PC-9 (cell line): ENCODE data around the gene XPC. TPM values are rescaled to one million over a fixed set of nuclear protein-coding genes. Genes with fewer than 3 reads are reported as not detected.

Experiments
- BruUV-seq: library from RNA; stranded (reverse); fragments of 400-500 nt; replicated peaks from 2 replicates; lab custom pipeline; 2021; lab: Mats Ljungman, UMichigan
- CTCF ChIA-PET: fragments of 300-600 bp; sonication (Branson Sonifier 250); formaldehyde crosslinking; loops from one replicate; lab custom pipeline; 2022; ENCODE audit warnings: antibody characterized with exemption; lab: Charles Lee
- POLR2A ChIA-PET: fragments of 300-600 bp; sonication (Branson Sonifier 250); formaldehyde crosslinking; loops from one replicate; lab custom pipeline; 2022; ENCODE audit warnings: antibody characterized with exemption; ENCODE audit not compliant: unreplicated experiment; lab: Charles Lee
- DNase-seq, 2 experiments: peaks; one replicate each; pipeline versions ENCODE4 v3.0.0 to v3.0.0-alpha.2; 2015 to 2022; ENCODE audit warnings: mixed read lengths in 1 of 2
- H2AFZ ChIP-seq: fragments of 200-600 bp; sonication (generic); 2 replicates; pipeline ENCODE4 v1.8.1; 2017; ENCODE audit warnings: antibody characterized with exemption
- H3F3A ChIP-seq: fragments of 200-600 bp; sonication (generic); 2 replicates; pipeline ENCODE4 v1.8.1; 2017; ENCODE audit warnings: antibody characterized with exemption, mild to moderate bottlenecking, low read depth; ENCODE audit not compliant: insufficient read depth
- H3K27ac ChIP-seq: fragments of 200-600 bp; sonication (generic); 2 replicates; pipeline ENCODE4 v1.6.1; 2016; ENCODE audit warnings: mixed run types
- H3K27me3 ChIP-seq: fragments of 200-600 bp; sonication (generic); 2 replicates; pipeline ENCODE4 v1.6.1; 2016; ENCODE audit warnings: low read depth, mixed run types; ENCODE audit not compliant: insufficient read depth
- H3K36me3 ChIP-seq: fragments of 200-600 bp; sonication (generic); 2 replicates; pipeline ENCODE4 v1.6.1; 2016; ENCODE audit warnings: low read depth, mixed run types
- H3K4me1 ChIP-seq: fragments of 200-600 bp; sonication (generic); replicated peaks from 2 replicates; pipeline ENCODE4 v1.6.1; 2016; ENCODE audit warnings: mixed run types; ENCODE audit not compliant: insufficient read depth
- H3K4me2 ChIP-seq: fragments of 200-600 bp; sonication (generic); 2 replicates; pipeline ENCODE4 v1.6.1; 2017; ENCODE audit warnings: mixed run types
- H3K4me3 ChIP-seq: fragments of 200-600 bp; sonication (generic); 2 replicates; pipeline ENCODE4 v1.6.1; 2016; ENCODE audit warnings: mixed run types
- H3K79me2 ChIP-seq: fragments of 200-600 bp; sonication (generic); 2 replicates; pipeline ENCODE4 v1.6.1; 2017; ENCODE audit warnings: low read depth, mixed run types
- H3K9me2 ChIP-seq: fragments of 200-600 bp; sonication (generic); 2 replicates; pipeline ENCODE4 v1.8.1; 2017; ENCODE audit warnings: mild to moderate bottlenecking; ENCODE audit not compliant: insufficient read depth
- H3K9me3 ChIP-seq: fragments of 200-600 bp; sonication (generic); 2 replicates; pipeline ENCODE4 v1.8.1; 2016; ENCODE audit warnings: low read depth; ENCODE audit not compliant: insufficient read depth
- H4K20me1 ChIP-seq: fragments of 200-600 bp; sonication (generic); 2 replicates; pipeline ENCODE4 v1.8.1; 2017; ENCODE audit not compliant: insufficient read depth
- CTCF ChIP-seq: fragments of 200-600 bp; sonication (generic); conservative IDR thresholded peaks from 2 replicates; pipeline ENCODE4 v1.6.1; 2017; ENCODE audit warnings: mixed run types, antibody characterized with exemption, mild to moderate bottlenecking, moderate library complexity
- EZH2 ChIP-seq: fragments of 200-600 bp; sonication (generic); IDR thresholded peaks from 2 replicates; pipeline ENCODE4 v1.8.0; 2017; ENCODE audit warnings: antibody characterized with exemption, low read depth
- intact Hi-C: fragments of 100-400 bp; cut with micrococcal nuclease; formaldehyde crosslinking; loops from one replicate; pipeline ENCODE4 v1.10.0; 2022; ENCODE audit not compliant: unreplicated experiment
- total RNA-seq: library from RNA; stranded (reverse); gene quantifications from 2 replicates; pipeline ENCODE4 v1.2.3, GENCODE V29; 2021

Gene XPC
- total RNA-seq, 1 experiment from 2014 or later = 27.1 TPM

GRCh38 chr3:14177580-14178246, 688 bp downstream of the XPC start:
- BruUV-seq = TSS peak; percentile 64

GRCh38 chr3:14175383-14176037, 2.9 kb downstream of the XPC start:
- H3K27ac ChIP-seq = no peak overlapping the region
- no peaks in the 10 kb centered on the region for H3K9me2 ChIP-seq
- POLR2A ChIA-PET = no interaction called here
- CTCF ChIA-PET = no interaction called here
- H2AFZ ChIP-seq = no peak overlapping the region
- H3K4me2 ChIP-seq = no peak overlapping the region
- DNase-seq = no peak
- BruUV-seq = no TSS peak
- H4K20me1 ChIP-seq = no peaks in the 10 kb centered on the region
- intact Hi-C loops = loop anchor here (5.0 kb wide), 3 partner anchors 158 to 477 kb away; partner anchors contain the start of gene CCDC174
- no peaks in the 10 kb centered on the region for H3K9me3 ChIP-seq
- H3F3A ChIP-seq = 0 out of 2 replicates have a peak, but pooled peaks cover 4% of the 10 kb centered on the region
- H3K27me3 ChIP-seq = no peaks in the 10 kb centered on the region
- TF ChIP-seq CTCF = no peak
- TF ChIP-seq EZH2 = no peak
- H3K4me3 ChIP-seq = no peak overlapping the region
- peaks cover 30% of the 10 kb centered on the region for H3K4me1 ChIP-seq
- peaks cover 16% of the 10 kb centered on the region for H3K36me3 ChIP-seq
- peaks cover 51% of the 10 kb centered on the region for H3K79me2 ChIP-seq

More at GRCh38 chr3:14177580-14178246, 688 bp downstream of the XPC start:
- Histone ChIP-seq H2AFZ (peak overlapping the region; percentile 94), H3K27ac (peak overlapping the region; percentile 33), H3K79me2 (peaks cover 65% of the 10 kb centered on the region), H3K4me2 (peak overlapping the region; percentile 99), H3K4me1 (peaks cover 19% of the 10 kb centered on the region), H3K9me2 (no peaks in the 10 kb centered on the region), H3K27me3 (no peaks in the 10 kb centered on the region), H3K4me3 (peak overlapping the region; percentile 69), H4K20me1 (no peaks in the 10 kb centered on the region), H3K36me3 (peaks cover 19% of the 10 kb centered on the region), H3F3A (peaks cover 5% of the 10 kb centered on the region; the same call in 1 of the 2 replicates), H3K9me3 (no peaks in the 10 kb centered on the region)
- DNase-seq = no peak
- ChIA-PET CTCF (interaction anchor here (0.7 to 1.4 kb wide), 2 partner anchors 199 to 281 kb away, joined by 3 to 4 read pairs; no protein-coding TSS in a partner anchor), POLR2A (interaction anchor here (0.6 kb wide), 2 partner anchors 10 to 474 kb away, joined by 3 to 4 read pairs; partner anchors contain the start of gene CCDC174)
- intact Hi-C loops = loop anchor here (1.0 to 5.0 kb wide), 6 partner anchors 33 to 475 kb away; partner anchors contain the start of genes CCDC174 and CHCHD4
- TF ChIP-seq EZH2 = no peak

GRCh38 chr3:14174483-14174882, 3.9 kb downstream of the XPC start:
- Histone ChIP-seq H3K9me2 (no peaks in the 10 kb centered on the region), H3K4me2 (no peak overlapping the region), H3K27ac (no peak overlapping the region), H2AFZ (no peak overlapping the region), H3K4me3 (no peak overlapping the region), H4K20me1 (no peaks in the 10 kb centered on the region), H3K79me2 (peaks cover 41% of the 10 kb centered on the region), H3K36me3 (peaks cover 26% of the 10 kb centered on the region), H3K27me3 (no peaks in the 10 kb centered on the region), H3K4me1 (peaks cover 25% of the 10 kb centered on the region), H3F3A (0 out of 2 replicates have a peak, but pooled peaks cover 4% of the 10 kb centered on the region), H3K9me3 (no peaks in the 10 kb centered on the region)
- no TSS peak for BruUV-seq
- TF ChIP-seq CTCF (no peak), EZH2 (no peak)
- ChIA-PET CTCF (no interaction called here), POLR2A (no interaction called here)
- DNase-seq = no peak
- intact Hi-C loops = no loop called here
